ENCODE measurements around the gene DNAH7. TPM values are rescaled to one million over a fixed set of nuclear protein-coding genes. Genes with fewer than 3 reads are reported as not detected.

Gene DNAH7
- total RNA-seq, 2 experiments from 2014 or later = 0.07 TPM

DNA sequence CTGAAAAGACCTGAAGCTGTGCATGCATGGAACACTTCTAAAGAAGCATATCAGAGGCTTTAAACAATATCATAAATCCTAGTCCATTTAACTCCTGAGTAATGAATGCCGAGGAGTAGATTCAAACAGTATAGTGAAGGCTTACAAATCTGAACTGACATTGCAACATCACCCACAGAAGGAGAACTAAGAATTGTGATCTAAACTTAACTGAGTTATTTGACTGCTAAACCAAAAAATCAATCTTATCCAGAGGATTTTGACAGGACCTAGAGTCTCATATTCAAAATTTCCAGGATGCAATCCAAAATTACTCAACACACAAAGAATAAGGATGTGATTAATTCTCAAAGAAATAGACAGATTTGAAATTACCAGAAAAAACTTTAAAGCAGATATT is 230.6 kb downstream of the DNAH7 start:
- POLR2A ChIA-PET = no interaction called here
- DNase-seq (no peak), ATAC-seq (no peak)
- Mint-ChIP-seq H3K27ac (no peak overlapping the region), H3K9me3 (no peaks in the 10 kb centered on the region), H3K27me3 (no peaks in the 10 kb centered on the region), H3K4me1 (ENCODE audit: low read depth) (peaks cover 9% of the 10 kb centered on the region), H3K36me3 (ENCODE audit: low read depth) (no peaks in the 10 kb centered on the region), H3K4me3 (no peak overlapping the region)
- TF ChIP-seq, protein P1, sequence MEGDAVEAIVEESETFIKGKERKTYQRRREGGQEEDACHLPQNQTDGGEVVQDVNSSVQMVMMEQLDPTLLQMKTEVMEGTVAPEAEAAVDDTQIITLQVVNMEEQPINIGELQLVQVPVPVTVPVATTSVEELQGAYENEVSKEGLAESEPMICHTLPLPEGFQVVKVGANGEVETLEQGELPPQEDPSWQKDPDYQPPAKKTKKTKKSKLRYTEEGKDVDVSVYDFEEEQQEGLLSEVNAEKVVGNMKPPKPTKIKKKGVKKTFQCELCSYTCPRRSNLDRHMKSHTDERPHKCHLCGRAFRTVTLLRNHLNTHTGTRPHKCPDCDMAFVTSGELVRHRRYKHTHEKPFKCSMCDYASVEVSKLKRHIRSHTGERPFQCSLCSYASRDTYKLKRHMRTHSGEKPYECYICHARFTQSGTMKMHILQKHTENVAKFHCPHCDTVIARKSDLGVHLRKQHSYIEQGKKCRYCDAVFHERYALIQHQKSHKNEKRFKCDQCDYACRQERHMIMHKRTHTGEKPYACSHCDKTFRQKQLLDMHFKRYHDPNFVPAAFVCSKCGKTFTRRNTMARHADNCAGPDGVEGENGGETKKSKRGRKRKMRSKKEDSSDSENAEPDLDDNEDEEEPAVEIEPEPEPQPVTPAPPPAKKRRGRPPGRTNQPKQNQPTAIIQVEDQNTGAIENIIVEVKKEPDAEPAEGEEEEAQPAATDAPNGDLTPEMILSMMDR (IDR thresholded peaks at IDR 0.05) = no peak
- intact Hi-C loops (cut with micrococcal nuclease) = no loop called here
- CTCF ChIA-PET = no interaction called here

- intact Hi-C loops (cut with micrococcal nuclease) = no loop called here
- ATAC-seq (no peak), DNase-seq (no peak)
- no peak overlapping the region for H3K4me3 Mint-ChIP-seq
- H3K27me3 Mint-ChIP-seq = no peaks in the 10 kb centered on the region
- no peaks in the 10 kb centered on the region for H3K4me1 Mint-ChIP-seq (ENCODE audit: low read depth)
- H3K36me3 Mint-ChIP-seq (ENCODE audit: low read depth) = no peaks in the 10 kb centered on the region
- H3K9me3 Mint-ChIP-seq = no peaks in the 10 kb centered on the region
- TF ChIP-seq, protein P1 (IDR thresholded peaks at IDR 0.05) = no peak
- POLR2A ChIA-PET = interaction anchor here (0.6 kb wide), 1 partner anchor 779 kb away, joined by 3 read pairs; no protein-coding TSS in a partner anchor
- CTCF ChIA-PET = no interaction called here
- H3K27ac Mint-ChIP-seq = no peak overlapping the region
Observed at GRCh38 chr2:195836002-195836401, 232.6 kb downstream of the DNAH7 start.

DNA sequence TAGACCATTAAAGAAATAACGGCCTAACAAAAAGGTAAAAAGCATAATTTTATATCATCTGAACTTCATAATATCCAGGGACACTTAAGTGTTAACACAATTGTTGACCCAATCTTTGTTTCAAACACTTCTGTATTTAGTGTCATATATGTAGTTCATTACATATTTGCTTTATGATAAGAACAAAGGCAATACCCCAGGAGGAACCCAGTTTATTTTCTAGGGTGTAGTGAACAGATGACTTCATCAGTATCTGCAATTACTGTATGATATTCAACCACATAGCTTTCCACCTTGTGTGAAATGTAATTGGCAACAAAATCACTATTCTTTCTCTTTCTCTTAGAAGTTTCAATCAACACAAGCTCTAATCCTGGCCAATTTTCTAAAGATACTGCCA is 233.8 kb downstream of the DNAH7 start:
- CTCF ChIA-PET = no interaction called here

DNA sequence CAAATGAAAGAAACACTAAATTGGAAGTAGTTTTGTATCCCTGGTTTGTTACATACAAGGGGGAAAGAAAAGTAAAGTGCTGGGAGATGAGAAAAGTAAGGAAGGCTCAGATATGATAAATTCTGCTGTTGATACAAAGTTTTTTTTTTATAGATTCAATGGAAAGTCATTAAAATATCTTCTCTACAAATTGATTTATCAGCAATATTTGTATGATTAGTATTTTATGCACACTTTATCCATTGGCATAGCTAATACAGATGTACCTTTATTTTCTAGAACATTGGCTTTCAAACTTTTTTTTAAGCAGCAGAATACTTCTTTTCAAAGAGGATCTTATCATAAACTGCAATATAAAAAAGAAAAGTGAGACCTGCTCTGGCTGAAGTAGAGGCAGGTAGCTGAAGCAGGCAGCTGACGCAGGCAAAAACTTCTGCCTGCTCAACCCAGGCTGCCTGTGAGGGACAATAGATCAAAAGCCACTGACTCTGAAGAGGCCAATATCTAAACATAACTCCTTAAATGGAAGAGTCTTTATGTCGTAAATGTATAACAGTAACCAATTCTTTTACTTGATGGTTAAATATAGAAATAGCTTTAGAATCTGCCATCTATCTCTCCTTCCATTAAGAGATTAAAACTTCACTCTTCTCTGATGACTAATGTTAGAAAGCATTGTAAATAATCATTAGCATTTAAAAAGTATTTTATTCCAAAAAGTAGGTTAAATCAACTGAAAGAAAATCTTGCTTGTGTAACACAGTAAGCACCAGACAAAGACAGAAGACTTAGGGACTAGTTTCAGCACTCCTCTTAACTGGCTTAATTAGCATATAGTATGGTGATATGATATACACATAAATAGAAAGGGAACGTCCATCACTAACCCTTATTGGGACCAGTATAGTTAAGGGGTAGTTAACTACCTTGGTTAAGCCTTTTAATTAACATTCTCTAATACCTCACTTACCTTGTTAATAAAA is 237.4 kb downstream of the DNAH7 start:
- TF ChIP-seq, protein P1 (IDR thresholded peaks at IDR 0.05) = no peak
- H3K9me3 Mint-ChIP-seq = no peaks in the 10 kb centered on the region
- no peak overlapping the region for H3K4me3 Mint-ChIP-seq
- no peaks in the 10 kb centered on the region for H3K36me3 Mint-ChIP-seq (ENCODE audit: low read depth)
- no peak overlapping the region for H3K27ac Mint-ChIP-seq
- H3K4me1 Mint-ChIP-seq (ENCODE audit: low read depth) = no peaks in the 10 kb centered on the region
- DNase-seq = no peak
- no peaks in the 10 kb centered on the region for H3K27me3 Mint-ChIP-seq
- no peak for ATAC-seq
- ChIA-PET POLR2A (no interaction called here), CTCF (interaction anchor here (1.3 kb wide), 1 partner anchor 12 kb away, joined by 4 read pairs; no protein-coding TSS in a partner anchor)
- intact Hi-C loops (cut with micrococcal nuclease) = no loop called here

More for the DNA sequence above, 233.8 kb downstream of the DNAH7 start:
- TF ChIP-seq, protein P1 (IDR thresholded peaks at IDR 0.05) = no peak
- Mint-ChIP-seq H3K27me3 (no peaks in the 10 kb centered on the region), H3K9me3 (no peaks in the 10 kb centered on the region), H3K4me3 (no peak overlapping the region), H3K27ac (no peak overlapping the region), H3K36me3 (ENCODE audit: low read depth) (no peaks in the 10 kb centered on the region), H3K4me1 (ENCODE audit: low read depth) (no peaks in the 10 kb centered on the region)
- DNase-seq = no peak
- POLR2A ChIA-PET = no interaction called here
- no peak for ATAC-seq
- intact Hi-C loops (cut with micrococcal nuclease) = no loop called here

DNA sequence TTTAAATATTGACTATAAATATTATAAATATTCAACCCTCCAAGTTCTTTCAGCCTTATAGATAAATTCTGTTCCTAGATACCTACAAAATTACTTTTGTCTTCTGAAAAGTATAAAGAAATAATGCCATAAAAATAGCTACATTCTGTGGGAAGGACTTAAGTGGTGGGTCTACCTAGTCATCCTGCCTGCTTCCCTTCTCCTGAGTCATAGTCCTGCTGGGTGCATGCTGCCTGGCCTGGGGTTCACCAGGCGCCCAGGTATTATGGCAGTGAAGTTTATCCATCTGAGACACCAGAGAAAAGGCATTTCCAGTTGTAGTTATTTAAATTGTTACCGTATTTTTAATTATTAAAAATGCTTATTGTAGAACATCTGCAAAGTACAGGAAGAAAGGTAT is 244.2 kb downstream of the DNAH7 start:
- ChIA-PET POLR2A (no interaction called here), CTCF (no interaction called here)
- no peaks in the 10 kb centered on the region for H3K27me3 Mint-ChIP-seq
- H3K4me1 Mint-ChIP-seq (ENCODE audit: low read depth) = peaks cover 5% of the 10 kb centered on the region
- H3K36me3 Mint-ChIP-seq (ENCODE audit: low read depth) = no peaks in the 10 kb centered on the region
- ATAC-seq (no peak), DNase-seq (no peak)
- TF ChIP-seq, protein P1 (IDR thresholded peaks at IDR 0.05) = no peak
- no peaks in the 10 kb centered on the region for H3K9me3 Mint-ChIP-seq
- no peak overlapping the region for H3K27ac Mint-ChIP-seq
- H3K4me3 Mint-ChIP-seq = no peak overlapping the region
- intact Hi-C loops (cut with micrococcal nuclease) = no loop called here

Data from activated CD8-positive, alpha-beta T cell treated with anti-CD3 and anti-CD28 coated beads for 36 hours (primary cell).